GM18873 (cell line): ENCODE results near the gene LONP1.

Experiments
- ATAC-seq: cut with Tn5 transposase; IDR thresholded peaks from one replicate; pipeline ENCODE4 v1.9.1; 2021; ENCODE audit warnings: mild to moderate bottlenecking, moderate library complexity, moderate number of reproducible peaks; ENCODE audit not compliant: unreplicated experiment, low FRiP score

LONP1 gene

GRCh38 chr19:5681391-5682106 is 38.4 kb downstream of the LONP1 start:
- ATAC-seq, result no peak

- ATAC-seq, result peak; percentile 79
Measured at GRCh38 chr19:5680437-5681368, 39.2 kb downstream of the LONP1 start, which contains the start of the genes HSD11B1L and MICOS13. Gene HSD11B1L (plus strand): TSS chr19:5681027. CDS start chr19:5684833, 3,806 bp downstream. Gene MICOS13 (minus strand): TSS chr19:5680516. CDS start chr19:5680486, 30 bp downstream.

- ATAC-seq, result no peak
Measured at GRCh38 chr19:5680084-5680436, 39.9 kb downstream of the LONP1 start.

GRCh38 chr19:5679289-5680083 is 40.5 kb downstream of the LONP1 start:
- ATAC-seq, result no peak

- no peak for ATAC-seq
Measured at GRCh38 chr19:5678071-5678718, 41.8 kb downstream of the LONP1 start.

GRCh38 chr19:5677580-5677979 is 42.4 kb downstream of the LONP1 start:
- ATAC-seq, result no peak

- ATAC-seq, result no peak
Measured at GRCh38 chr19:5677136-5677535, 42.8 kb downstream of the LONP1 start.

- no peak for ATAC-seq
Measured at GRCh38 chr19:5676772-5677105, 43.2 kb downstream of the LONP1 start.

GRCh38 chr19:5676105-5676771 is 43.7 kb downstream of the LONP1 start:
- no peak for ATAC-seq

GRCh38 chr19:5674714-5675113 is 45.2 kb downstream of the LONP1 start:
- ATAC-seq, result no peak

GRCh38 chr19:5673752-5674151 is 46.2 kb downstream of the LONP1 start:
- no peak for ATAC-seq

GRCh38 chr19:5672708-5673459 is 47.1 kb downstream of the LONP1 start:
- ATAC-seq, result no peak

- ATAC-seq, result no peak
Measured at GRCh38 chr19:5671600-5671999, 48.3 kb downstream of the LONP1 start.

- ATAC-seq, result no peak
Measured at GRCh38 chr19:5669212-5669611, 50.7 kb downstream of the LONP1 start.

GRCh38 chr19:5667751-5668271 is 52.1 kb downstream of the LONP1 start:
- ATAC-seq, result no peak

GRCh38 chr19:5666921-5667610 is 52.9 kb downstream of the LONP1 start:
- ATAC-seq, result no peak

GRCh38 chr19:5665781-5666513 is 54.0 kb downstream of the LONP1 start:
- ATAC-seq, result no peak

GRCh38 chr19:5664515-5664914 is 55.4 kb downstream of the LONP1 start:
- no peak for ATAC-seq
